ENCODE results near the gene KCNC1. TPM values are rescaled to one million over a fixed set of nuclear protein-coding genes. Genes with fewer than 3 reads are reported as not detected.

The KCNC1 gene
- total and polyA plus RNA-seq, 2 experiments from 2014 or later, result 0.11 TPM; not detected in 1

- no peaks in the 10 kb centered on the region for H3K79me2 ChIP-seq (replicated peaks; ENCODE audit: insufficient read depth)
- TF ChIP-seq ETS1 (IDR thresholded peaks at IDR 0.05) (no peak), CREB1 (CRISPR knock-in tag; IDR thresholded peaks at IDR 0.05; ENCODE audit: low read depth) (no peak), CTCF (conservative IDR thresholded peaks at IDR 0.05; ENCODE audit: low read depth in 2 of 2) (peak in 1 of 2 experiments; percentile 61)
- Mint-ChIP-seq H3K27ac (no peak overlapping the region), H3K4me1 (peaks cover 7% of the 10 kb centered on the region; the same call in 2 of the 3 replicates), H3K4me3 (no peak overlapping the region), H3K9me3 (no peaks in the 10 kb centered on the region), H3K27me3 (ENCODE audit: insufficient read depth, low read depth, poor library complexity) (peaks cover 4% of the 10 kb centered on the region), H3K36me3 (ENCODE audit: low read depth) (no peaks in the 10 kb centered on the region)
- H3F3A ChIP-seq (replicated peaks; ENCODE audit: low read depth), result no peaks in the 10 kb centered on the region
- ATAC-seq, result peak; percentile 65
- no peak overlapping the region for H3K4me2 ChIP-seq
- no peaks in the 10 kb centered on the region; the same call in 1 of the 2 replicates for H4K20me1 ChIP-seq (replicated peaks; ENCODE audit: insufficient read depth)
- peaks cover 76% of the 10 kb centered on the region for H3K27me3 ChIP-seq (ENCODE audit: insufficient read depth)
- H3K36me3 ChIP-seq (ENCODE audit: insufficient read depth), result no peaks in the 10 kb centered on the region
- H3K27ac ChIP-seq (ENCODE audit: low read depth), result no peak overlapping the region
- H3K4me1 ChIP-seq (ENCODE audit: insufficient read depth), result no peaks in the 10 kb centered on the region
- no peak overlapping the region for H3K4me3 ChIP-seq
- H3K9me2 ChIP-seq (ENCODE audit: insufficient read depth), result no peaks in the 10 kb centered on the region
- no peak overlapping the region for H2AFZ ChIP-seq
- DNase-seq (ENCODE audit: low spot score), result peak; percentile 38
Measured at GRCh38 chr11:17714356-17714854, 20.2 kb upstream of the KCNC1 start.

GRCh38 chr11:17714870-17715269 is 19.7 kb upstream of the KCNC1 start:
- H3K27me3 ChIP-seq (ENCODE audit: insufficient read depth), result peaks cover 81% of the 10 kb centered on the region
- no peaks in the 10 kb centered on the region for H3K79me2 ChIP-seq (replicated peaks; ENCODE audit: insufficient read depth)
- H3K36me3 ChIP-seq (ENCODE audit: insufficient read depth), result no peaks in the 10 kb centered on the region
- no peaks in the 10 kb centered on the region; the same call in 1 of the 2 replicates for H4K20me1 ChIP-seq (replicated peaks; ENCODE audit: insufficient read depth)
- Mint-ChIP-seq H3K9me3 (no peaks in the 10 kb centered on the region), H3K4me3 (no peak overlapping the region), H3K4me1 (peaks cover 7% of the 10 kb centered on the region; the same call in 2 of the 3 replicates), H3K27me3 (ENCODE audit: insufficient read depth, low read depth, poor library complexity) (peaks cover 9% of the 10 kb centered on the region), H3K27ac (no peak overlapping the region), H3K36me3 (ENCODE audit: low read depth) (no peaks in the 10 kb centered on the region)
- DNase-seq (ENCODE audit: low spot score) (no peak), ATAC-seq (no peak)
- no peaks in the 10 kb centered on the region for H3K4me1 ChIP-seq (ENCODE audit: insufficient read depth)
- no peak overlapping the region for H3K27ac ChIP-seq (ENCODE audit: low read depth)
- H3K9me2 ChIP-seq (ENCODE audit: insufficient read depth), result no peaks in the 10 kb centered on the region
- no peak overlapping the region for H3K4me3 ChIP-seq
- no peak overlapping the region for H3K4me2 ChIP-seq
- no peaks in the 10 kb centered on the region for H3F3A ChIP-seq (replicated peaks; ENCODE audit: low read depth)
- H2AFZ ChIP-seq, result no peak overlapping the region
- TF ChIP-seq CREB1 (CRISPR knock-in tag; IDR thresholded peaks at IDR 0.05; ENCODE audit: low read depth), result no peak
- no peak for TF ChIP-seq POLR2AphosphoS5 (IDR thresholded peaks at IDR 0.05; ENCODE audit: low read depth)
- no peak for TF ChIP-seq EZH2phosphoT487 (IDR thresholded peaks at IDR 0.05; ENCODE audit: unreplicated experiment)
- no peak for TF ChIP-seq ETS1 (IDR thresholded peaks at IDR 0.05)
- no peak for TF ChIP-seq ZNF114 (CRISPR knock-in tag; IDR thresholded peaks at IDR 0.05)
- TF ChIP-seq ZNF331 (CRISPR knock-in tag; IDR thresholded peaks at IDR 0.05; ENCODE audit: low read depth), result no peak
- TF ChIP-seq CTCF (conservative IDR thresholded peaks at IDR 0.05; ENCODE audit: low read depth in 2 of 2), result no peak
- TF ChIP-seq STAT1 (IDR thresholded peaks at IDR 0.05; ENCODE audit: unreplicated experiment), result no peak
- TF ChIP-seq EZH2 (IDR thresholded peaks at IDR 0.05; ENCODE audit: low read depth, unreplicated experiment), result no peak
- no peak for TF ChIP-seq JUNB (IDR thresholded peaks at IDR 0.05; ENCODE audit: unreplicated experiment)
- TF ChIP-seq REST (IDR thresholded peaks at IDR 0.05; ENCODE audit: unreplicated experiment), result no peak

Data from GM23338 (cell line).